Mesodermal cell (in vitro differentiated cells): ENCODE results near the gene DNM1L.

Source experiments
- H3K27ac ChIP-seq: 2 replicates; pipeline ENCODE4 v1.7.0; 2013; ENCODE audit warnings: mild to moderate bottlenecking, low read depth, low read length, moderate library complexity; ENCODE audit not compliant: severe bottlenecking
- H3K36me3 ChIP-seq: 2 replicates; pipeline ENCODE4 v1.7.1; 2013; ENCODE audit warnings: mild to moderate bottlenecking, low read length, moderate library complexity; ENCODE audit not compliant: control insufficient read depth, insufficient read depth
- H3K4me1 ChIP-seq: one replicate; pipeline ENCODE4 v1.7.1; 2013; ENCODE audit warnings: mild to moderate bottlenecking, low read length; ENCODE audit not compliant: insufficient read depth, control insufficient read depth, poor library complexity, severe bottlenecking
- H3K4me3 ChIP-seq: 2 replicates; pipeline ENCODE4 v1.7.0; 2013; ENCODE audit warnings: low read length, control low read depth, mild to moderate bottlenecking; ENCODE audit not compliant: insufficient read depth, poor library complexity, severe bottlenecking; ENCODE audit errors: extremely low read depth
- H3K9me3 ChIP-seq: 2 replicates; pipeline ENCODE4 v1.7.1; 2013; ENCODE audit warnings: mild to moderate bottlenecking, low read length, moderate library complexity; ENCODE audit not compliant: control insufficient read depth
- WGBS, 2 experiments: methylation state at CpG; one replicate each; pipeline ENCODE4 v1.1.5; 2013; ENCODE audit warnings: missing lambda C conversion rate in 2 of 2; ENCODE audit not compliant: insufficient coverage in 2 of 2; 5-methylcytosine and 5-hydroxymethylcytosine counted together

Gene DNM1L

GRCh38 chr12:32666018-32666417, 13.1 kb upstream of the DNM1L start:
- no peak overlapping the region for H3K27ac ChIP-seq
- no peaks in the 10 kb centered on the region for H3K36me3 ChIP-seq
- no peaks in the 10 kb centered on the region for H3K4me1 ChIP-seq
- WGBS, 2 experiments = 85 to 95% methylated on average over 4 to 10 of the region's 14 CpGs
- peaks cover 17% of the 10 kb centered on the region for H3K9me3 ChIP-seq
- no peak overlapping the region for H3K4me3 ChIP-seq

GRCh38 chr12:32669584-32669983, 9.5 kb upstream of the DNM1L start:
- Histone ChIP-seq H3K27ac (no peak overlapping the region), H3K36me3 (no peaks in the 10 kb centered on the region), H3K9me3 (peaks cover 17% of the 10 kb centered on the region), H3K4me3 (no peak overlapping the region), H3K4me1 (no peaks in the 10 kb centered on the region)
- 86% methylated on average over 1 of the region's 1 CpG; no CpG with 5 or more reads in 1 of the 2 experiments for WGBS, 2 experiments

DNA sequence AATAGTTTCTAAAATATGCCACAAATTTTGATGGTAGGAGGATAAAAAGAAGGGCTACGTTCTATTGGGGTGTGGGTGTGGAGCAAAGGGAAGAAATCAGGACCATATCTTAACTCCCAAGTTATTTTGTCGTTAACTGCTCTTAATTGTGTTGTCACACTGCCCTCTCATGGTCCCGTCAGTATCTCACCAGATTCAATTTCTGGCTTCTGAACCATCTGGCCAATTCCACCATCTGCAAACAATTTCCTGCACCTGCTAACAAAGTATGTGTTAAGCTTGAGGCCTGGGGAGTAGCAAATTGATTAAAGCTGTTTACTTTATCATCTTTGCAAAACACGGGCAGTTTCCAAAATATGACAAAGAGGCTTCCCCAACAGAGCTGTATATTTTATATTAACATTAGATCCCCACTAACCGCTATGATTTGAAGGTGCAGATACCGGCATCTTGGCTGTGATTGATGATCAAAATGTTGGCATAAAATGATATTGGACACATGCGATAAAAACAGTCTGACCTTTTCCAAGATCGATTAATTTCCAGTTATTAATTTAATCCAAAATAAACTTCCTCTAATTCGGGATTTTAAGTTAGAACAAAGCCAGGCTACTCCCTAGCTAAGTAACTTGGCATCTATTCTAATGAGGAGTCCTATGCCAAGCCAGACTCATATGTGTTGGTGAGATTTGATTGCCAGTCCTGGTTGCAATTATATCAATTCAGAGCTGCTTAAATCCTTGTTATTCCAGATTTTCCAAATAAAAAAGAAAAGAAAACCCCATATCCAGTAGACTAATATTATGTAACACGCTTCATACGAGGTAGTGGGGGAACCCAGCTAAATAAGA, 6.9 kb upstream of the DNM1L start:
- H3K27ac ChIP-seq = no peak overlapping the region
- H3K4me1 ChIP-seq = no peaks in the 10 kb centered on the region
- H3K36me3 ChIP-seq = no peaks in the 10 kb centered on the region
- no peak overlapping the region for H3K4me3 ChIP-seq
- H3K9me3 ChIP-seq = peaks cover 17% of the 10 kb centered on the region
- 59% methylated on average over 3 of the region's 11 CpGs; no CpG with 5 or more reads in 1 of the 2 experiments for WGBS, 2 experiments

DNA sequence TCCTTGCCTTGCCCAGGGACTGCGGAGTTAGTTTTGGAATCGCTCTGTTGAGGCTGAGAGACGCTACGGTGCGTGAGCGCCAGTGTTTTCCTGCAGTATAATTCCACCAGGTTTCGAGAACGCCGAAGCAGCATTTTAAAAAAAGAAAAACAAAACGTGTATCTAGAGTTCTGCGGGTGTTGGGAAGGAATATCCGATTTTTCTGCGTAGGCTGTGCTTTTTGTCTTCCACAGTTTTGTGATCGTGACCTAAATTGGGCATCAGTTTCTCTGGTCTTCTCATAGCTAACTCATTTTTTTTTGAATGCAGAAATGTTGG, 778 bp downstream of the DNM1L start:
- peak overlapping the region; percentile 84 for H3K4me3 ChIP-seq
- no peaks in the 10 kb centered on the region for H3K4me1 ChIP-seq
- H3K27ac ChIP-seq = peak overlapping the region; percentile 80
- peaks cover 21% of the 10 kb centered on the region for H3K36me3 ChIP-seq
- 0% methylated on average over 8 to 14 of the region's 14 CpGs for WGBS, 2 experiments
- no peaks in the 10 kb centered on the region for H3K9me3 ChIP-seq

- Histone ChIP-seq H3K27ac (no peak overlapping the region), H3K4me3 (peak overlapping the region; percentile 84), H3K9me3 (no peaks in the 10 kb centered on the region), H3K36me3 (peaks cover 30% of the 10 kb centered on the region), H3K4me1 (no peaks in the 10 kb centered on the region)
Observed at GRCh38 chr12:32680787-32681186, 1.7 kb downstream of the DNM1L start.

GRCh38 chr12:32681272-32681671, 2.2 kb downstream of the DNM1L start:
- no peaks in the 10 kb centered on the region for H3K4me1 ChIP-seq
- H3K36me3 ChIP-seq = peaks cover 35% of the 10 kb centered on the region
- H3K9me3 ChIP-seq = no peaks in the 10 kb centered on the region
- no peak overlapping the region for H3K4me3 ChIP-seq
- WGBS, 2 experiments = 89 to 97% methylated on average over 5 of the region's 11 CpGs
- no peak overlapping the region for H3K27ac ChIP-seq

GRCh38 chr12:32686340-32686739, 7.2 kb downstream of the DNM1L start:
- H3K36me3 ChIP-seq = peaks cover 44% of the 10 kb centered on the region
- no CpG with 5 or more reads among the region's 1 CpG for WGBS, 2 experiments
- H3K4me3 ChIP-seq = no peak overlapping the region
- no peaks in the 10 kb centered on the region for H3K4me1 ChIP-seq
- no peaks in the 10 kb centered on the region for H3K9me3 ChIP-seq
- no peak overlapping the region for H3K27ac ChIP-seq

- Histone ChIP-seq H3K9me3 (no peaks in the 10 kb centered on the region), H3K36me3 (peaks cover 40% of the 10 kb centered on the region), H3K4me3 (no peak overlapping the region), H3K4me1 (no peaks in the 10 kb centered on the region), H3K27ac (no peak overlapping the region)
Observed at GRCh38 chr12:32688786-32689185, 9.7 kb downstream of the DNM1L start.

GRCh38 chr12:32690927-32691326, 11.8 kb downstream of the DNM1L start:
- Histone ChIP-seq H3K27ac (no peak overlapping the region), H3K4me3 (no peak overlapping the region), H3K9me3 (peaks cover 5% of the 10 kb centered on the region), H3K36me3 (peaks cover 37% of the 10 kb centered on the region), H3K4me1 (no peaks in the 10 kb centered on the region)
- 95 to 100% methylated on average over 3 to 8 of the region's 8 CpGs for WGBS, 2 experiments

DNA sequence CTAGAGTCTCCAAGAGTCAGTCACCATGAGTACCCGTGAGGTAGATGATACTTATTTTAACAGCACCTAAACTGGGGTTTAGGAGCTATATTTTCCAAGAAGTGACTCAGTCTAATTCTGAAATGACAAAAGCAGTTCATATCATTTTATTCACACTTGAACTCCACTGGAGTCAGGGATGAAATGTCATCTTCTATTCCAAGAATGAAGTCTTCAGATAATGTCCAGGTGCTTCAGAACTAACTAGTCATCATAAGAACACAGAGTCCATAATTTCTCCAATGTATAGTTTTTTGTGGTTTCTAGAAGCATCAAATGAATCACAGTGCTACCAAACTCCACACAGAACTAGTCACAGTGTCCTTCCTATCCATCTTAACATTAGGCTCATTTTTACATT, 13.3 kb downstream of the DNM1L start:
- Histone ChIP-seq H3K9me3 (peaks cover 9% of the 10 kb centered on the region), H3K36me3 (peaks cover 31% of the 10 kb centered on the region), H3K4me3 (no peak overlapping the region), H3K27ac (no peak overlapping the region), H3K4me1 (peaks cover 2% of the 10 kb centered on the region)
- 100% methylated on average over 1 of the region's 1 CpG; no CpG with 5 or more reads in 1 of the 2 experiments for WGBS, 2 experiments

- no peak overlapping the region for H3K4me3 ChIP-seq
- no CpG with 5 or more reads among the region's 1 CpG for WGBS, 2 experiments
- H3K9me3 ChIP-seq = peaks cover 9% of the 10 kb centered on the region
- no peak overlapping the region for H3K27ac ChIP-seq
- peaks cover 28% of the 10 kb centered on the region for H3K36me3 ChIP-seq
- H3K4me1 ChIP-seq = peaks cover 5% of the 10 kb centered on the region
Observed at GRCh38 chr12:32693036-32693435, 13.9 kb downstream of the DNM1L start.
